Measurements from ENCODE around the gene PPP6R2.

PPP6R2 gene

GRCh38 chr22:50487290-50488005 lies 144.3 kb downstream of the PPP6R2 start:
- no peak for DNase-seq (ENCODE audit: low read depth)

- DNase-seq (ENCODE audit: low read depth), result no peak
Measured at GRCh38 chr22:50488006-50488677, 145.0 kb downstream of the PPP6R2 start.

DNA sequence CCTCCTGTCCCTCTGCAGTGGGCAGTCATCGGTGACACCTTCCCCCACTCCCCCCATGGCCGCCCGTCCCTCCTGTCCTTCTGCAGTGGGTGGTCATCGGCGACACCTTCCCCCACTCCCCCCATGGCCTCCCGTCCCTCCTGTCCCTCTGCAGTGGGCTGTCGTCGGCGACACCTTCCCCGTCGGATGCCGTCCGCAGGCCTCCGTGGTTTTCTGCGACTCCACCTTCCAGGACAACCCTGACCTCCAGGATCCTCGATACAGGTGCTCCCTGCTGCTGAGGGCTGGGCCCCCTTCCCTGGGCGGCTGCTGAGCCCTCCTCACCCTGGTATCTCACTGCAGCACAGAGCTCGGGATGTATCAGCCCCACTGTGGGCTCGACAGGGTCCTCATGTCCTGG lies 145.8 kb downstream of the PPP6R2 start:
- no peak for DNase-seq (ENCODE audit: low read depth)

- DNase-seq (ENCODE audit: low read depth), result no peak
Measured at GRCh38 chr22:50489363-50490243, 146.5 kb downstream of the PPP6R2 start.

- DNase-seq (ENCODE audit: low read depth), result no peak
Measured at GRCh38 chr22:50490531-50491308, 147.6 kb downstream of the PPP6R2 start.
